HG02981 (cell line): ENCODE measurements around the gene E2F4.

Source experiments
- ATAC-seq: cut with Tn5 transposase; IDR thresholded peaks from one replicate; pipeline ENCODE4 v1.9.1; 2021; ENCODE audit warnings: mild to moderate bottlenecking, moderate library complexity; ENCODE audit not compliant: unreplicated experiment

E2F4 gene

DNA sequence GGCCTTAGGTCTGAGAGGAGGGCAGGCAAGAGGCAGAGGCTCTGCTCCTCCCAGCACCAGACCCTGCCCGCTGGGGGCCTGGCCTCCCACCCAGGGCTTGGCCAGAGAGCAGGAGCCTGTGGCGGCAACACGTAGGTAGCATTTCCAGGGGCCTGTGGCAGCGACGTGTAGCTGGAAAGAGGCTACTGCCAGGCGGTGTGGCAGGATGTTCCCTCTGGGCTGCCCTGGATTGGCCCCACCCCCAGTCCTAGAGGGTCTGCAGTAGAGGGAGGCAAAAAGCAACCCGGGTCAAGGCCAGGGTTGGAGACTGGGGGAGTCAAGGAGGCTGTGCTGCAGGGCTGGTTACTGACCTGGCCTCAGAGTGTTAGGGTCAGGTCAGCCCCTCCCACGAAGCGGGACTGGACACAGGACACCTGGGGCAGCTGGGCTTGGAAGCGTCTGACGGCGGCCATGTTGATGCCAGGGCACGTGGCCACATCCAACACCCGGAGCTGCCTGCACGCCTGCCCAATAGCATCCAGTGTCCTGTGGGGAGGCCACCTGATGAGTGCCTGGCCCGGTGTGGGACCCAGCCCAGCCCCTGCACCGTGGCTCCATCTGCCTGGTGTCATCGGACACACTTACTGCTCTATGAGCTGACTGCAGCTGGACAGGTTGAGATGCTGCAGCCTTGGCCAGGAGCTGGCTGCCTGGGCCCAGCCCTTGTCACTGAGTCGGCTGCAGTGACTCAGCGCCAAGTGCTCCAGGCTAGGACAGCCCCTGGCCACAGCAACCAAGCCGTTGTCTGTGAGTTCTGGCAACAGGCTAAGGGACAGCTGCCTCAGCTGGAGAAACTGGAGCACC lies 15.5 kb downstream of the E2F4 start:
- ATAC-seq, result no peak

DNA sequence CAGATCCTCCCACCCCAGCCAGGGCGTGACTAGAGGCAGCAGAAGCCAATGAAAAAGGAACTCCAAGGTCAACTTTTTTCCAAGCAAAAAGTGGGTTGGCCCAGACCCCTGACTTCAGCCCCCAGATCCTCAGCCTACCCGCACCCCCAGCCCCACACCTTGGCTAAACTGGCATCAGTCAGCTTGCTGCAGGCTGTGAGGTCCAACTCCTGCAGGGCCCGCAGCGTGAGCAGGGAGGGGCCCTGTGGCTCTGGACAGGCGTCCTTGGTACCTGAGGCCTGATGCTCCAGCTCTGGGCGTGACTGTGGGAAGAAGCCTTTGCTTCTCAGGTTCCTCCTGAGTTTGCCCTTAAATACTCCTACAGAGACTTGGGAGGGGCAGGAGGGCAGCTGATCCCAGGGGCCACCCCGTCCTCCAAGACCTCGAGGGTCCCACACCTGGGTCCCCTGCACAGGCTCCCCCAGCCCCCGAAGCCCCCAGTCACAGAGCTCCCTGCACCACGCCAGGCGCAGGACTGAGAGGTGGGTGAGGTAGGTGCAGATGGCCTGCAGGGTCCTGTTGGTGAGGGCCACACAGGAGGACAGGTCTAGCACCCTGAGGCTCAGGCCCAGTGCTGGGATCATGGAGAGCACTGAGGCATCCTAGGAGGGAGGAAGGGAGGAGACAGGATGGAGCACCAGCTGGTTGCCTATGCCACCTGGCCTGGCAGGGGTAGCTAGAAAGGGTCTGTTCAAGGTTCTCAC lies 16.4 kb downstream of the E2F4 start:
- no peak for ATAC-seq

DNA sequence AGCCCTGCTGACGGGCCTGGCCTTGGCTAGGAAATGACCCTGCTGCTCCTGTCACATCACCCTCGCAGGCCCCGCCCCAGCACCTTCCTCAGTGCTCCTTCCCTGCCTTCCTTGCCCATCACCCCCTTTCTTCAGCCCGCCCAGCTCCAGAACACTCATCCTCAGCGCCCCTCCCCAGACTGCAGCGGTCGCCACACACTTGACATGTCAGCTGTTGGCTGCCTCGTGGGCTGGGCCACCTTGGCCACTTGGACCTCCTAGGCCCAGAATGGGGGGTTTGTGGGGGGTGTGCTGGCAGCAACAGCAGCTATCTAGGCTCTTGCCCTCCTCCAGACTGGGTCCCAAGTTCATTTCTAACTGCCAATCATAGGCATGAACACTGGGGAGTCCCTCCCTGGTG lies 17.6 kb downstream of the E2F4 start:
- ATAC-seq, result no peak

DNA sequence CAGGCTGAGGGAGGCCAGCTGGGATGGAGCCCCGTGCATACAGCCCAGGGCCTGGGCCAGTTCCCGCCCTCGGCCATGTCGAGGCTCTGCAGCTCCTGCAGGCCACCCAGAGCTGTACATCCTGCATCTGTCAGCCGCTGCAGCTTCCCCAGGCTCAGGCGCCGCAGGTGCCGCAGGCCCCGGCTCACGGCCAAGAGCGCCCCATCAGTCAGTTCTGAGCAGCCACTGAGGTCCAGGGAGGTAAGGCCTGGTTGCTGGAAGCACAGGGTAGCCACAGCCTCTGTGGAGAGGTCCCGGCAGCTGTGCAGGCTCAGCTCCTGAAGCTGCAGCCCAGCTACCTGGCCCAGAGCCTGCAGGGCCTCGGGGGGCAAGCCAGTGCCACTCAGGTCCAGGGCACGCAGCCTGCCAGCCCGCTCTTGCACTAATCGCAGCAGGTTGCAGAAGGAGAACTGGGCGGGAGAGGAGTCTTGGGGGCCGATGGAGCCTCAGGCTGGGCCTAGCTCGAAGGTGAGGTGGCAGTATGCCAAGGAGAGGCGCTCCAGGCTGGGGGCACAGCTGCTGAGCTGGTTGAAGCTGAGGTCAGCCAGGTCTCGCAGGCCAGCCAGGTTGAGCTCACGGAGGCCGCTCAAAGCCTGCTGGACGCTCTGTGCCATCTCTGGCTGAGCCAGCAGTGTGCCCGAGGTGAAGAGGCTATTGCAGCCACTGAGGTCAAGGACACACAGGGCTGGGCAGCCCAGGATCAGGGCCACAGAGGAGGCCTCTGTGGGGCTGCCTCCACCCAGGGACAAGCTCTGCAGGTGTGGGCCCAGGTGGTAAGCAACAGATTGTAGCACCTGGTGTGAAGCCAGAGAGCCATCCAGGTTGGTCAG lies 18.3 kb downstream of the E2F4 start:
- ATAC-seq, result no peak

DNA sequence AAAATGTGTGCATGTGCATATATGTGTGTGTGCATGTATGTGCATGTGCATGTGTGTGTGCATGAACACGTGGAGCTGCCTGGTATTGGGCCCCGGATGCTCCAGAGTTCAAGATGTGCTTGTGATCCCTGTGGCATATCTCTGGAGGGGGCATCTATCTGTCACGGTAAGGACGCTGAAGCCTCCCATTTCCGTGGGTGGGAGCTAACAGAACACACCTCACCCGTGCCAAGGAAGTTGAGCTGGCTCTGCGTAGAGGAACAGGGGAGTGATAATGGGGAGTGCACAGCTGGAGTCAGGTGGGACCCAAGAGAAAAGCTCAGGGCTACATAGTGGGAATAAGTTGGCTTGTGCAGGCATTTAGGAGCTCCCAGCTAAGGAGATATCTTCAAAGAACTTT lies 19.7 kb downstream of the E2F4 start:
- ATAC-seq, result no peak

DNA sequence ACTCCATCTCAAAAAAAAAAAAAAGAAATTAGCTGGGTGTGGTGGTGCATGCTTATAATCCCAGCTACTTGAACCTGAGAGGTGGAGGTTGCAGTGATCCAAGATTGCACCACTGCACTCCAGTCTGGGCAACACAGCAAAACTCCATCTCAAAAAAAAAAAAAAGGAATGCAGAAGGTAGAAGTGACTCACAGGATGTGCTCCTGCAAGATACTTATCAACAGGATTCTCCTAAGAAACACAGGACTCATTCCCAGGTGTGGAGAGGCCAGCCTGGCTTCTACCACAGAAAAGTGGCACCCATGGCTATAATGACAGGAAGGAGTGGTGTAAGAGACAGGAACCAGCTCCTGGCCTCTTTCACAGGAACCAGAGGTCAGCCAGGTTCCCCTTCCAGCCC lies 20.8 kb downstream of the E2F4 start:
- ATAC-seq, result no peak

DNA sequence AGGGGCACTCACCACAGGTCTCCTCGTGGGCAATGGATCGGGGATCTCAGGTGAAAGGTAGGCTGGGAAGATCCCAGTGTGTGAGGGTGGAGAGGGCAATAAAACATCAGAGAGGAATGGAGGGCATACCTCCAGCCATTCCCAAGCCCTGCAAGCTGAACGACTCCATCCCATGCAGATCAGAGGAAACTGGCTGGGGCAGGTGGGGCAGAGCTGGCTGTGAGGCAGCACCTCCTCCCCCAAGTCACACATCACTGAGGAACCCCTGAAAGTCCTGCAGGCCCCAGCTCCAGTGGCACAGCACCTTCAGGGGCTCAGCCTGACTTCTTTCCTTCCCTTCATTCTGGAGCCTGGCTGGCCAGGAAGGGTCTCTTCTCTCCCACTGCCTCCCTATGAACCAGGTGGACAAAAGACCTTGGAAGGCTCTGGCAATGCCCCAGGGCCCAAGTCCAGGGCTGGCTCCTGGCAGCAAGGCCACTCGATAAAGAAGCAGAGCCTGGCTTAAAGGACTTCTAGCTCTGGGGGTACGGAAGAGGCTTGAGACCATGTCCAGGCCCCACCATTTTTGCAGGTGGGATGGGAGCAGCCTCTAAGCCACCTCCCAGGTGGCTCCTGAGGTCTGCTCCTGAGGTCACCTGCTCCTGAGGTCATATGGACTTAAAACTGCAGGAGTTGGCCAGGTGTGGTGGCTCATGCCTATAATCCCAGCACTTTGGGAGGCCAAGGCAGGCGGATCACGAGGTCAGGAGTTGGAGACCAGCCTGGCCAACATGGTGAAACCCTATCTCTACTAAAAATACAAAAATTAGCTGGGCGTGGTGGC lies 21.5 kb downstream of the E2F4 start:
- ATAC-seq, result no peak

DNA sequence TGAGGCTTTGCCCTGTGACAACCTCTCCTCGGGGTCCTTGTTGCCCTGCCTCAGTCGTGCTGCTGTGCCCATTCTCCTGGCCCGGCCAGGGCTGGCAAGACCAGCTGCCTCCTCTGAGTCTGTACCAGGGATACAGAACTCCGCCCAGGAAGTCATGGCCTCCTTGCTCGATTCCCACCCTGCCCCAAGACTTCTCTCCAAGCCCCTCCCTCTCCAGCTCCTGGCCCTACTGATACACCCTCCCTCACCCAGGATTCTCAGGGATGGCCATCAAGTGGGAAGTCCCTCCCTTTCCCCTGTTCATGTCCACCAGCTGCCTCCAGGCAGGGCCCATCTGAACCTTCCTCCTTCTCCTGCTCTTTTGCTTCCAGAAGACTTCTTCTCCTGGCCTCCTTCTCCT lies 23.8 kb downstream of the E2F4 start:
- ATAC-seq, result no peak

DNA sequence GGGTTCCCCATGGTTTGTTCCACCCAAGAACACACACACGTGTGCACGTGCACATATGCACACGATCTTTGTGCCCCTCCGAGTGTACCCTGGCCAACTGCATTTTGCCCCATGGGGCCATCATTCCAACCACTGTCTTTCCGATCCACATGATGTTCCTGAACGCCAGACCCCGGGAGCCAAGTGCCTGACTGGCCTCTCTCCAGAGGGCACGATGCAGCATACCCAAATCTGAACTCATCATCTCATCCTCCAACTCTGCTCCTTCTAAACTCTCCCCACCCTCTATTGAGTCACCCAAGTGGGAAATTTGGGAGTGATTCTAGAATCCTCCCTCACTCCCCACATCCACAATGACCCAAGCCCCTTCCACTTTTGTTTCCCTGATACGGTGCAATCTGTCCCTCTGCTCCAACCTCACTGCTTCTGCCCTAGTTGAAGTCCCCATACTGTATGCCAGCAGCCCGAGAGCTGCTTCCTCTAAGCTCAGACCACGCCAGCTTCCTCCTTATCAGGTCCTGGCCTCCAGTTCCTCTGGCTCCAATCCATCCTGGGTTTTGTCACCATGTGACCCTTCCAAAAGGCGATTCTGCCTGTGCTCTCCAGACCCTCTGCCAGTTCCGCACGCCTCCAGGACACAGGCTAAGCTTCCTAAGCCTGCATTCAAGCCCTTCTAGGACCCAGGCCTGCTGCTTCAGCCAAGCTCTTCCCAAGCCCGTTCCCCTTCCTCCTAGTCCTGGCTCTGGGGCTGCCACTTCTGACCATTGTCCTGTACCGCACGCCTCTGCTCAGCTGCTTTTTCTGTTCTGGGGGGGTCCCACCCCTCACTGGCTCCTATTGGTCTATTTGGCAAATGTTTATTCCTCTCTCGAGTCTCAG lies 24.9 kb downstream of the E2F4 start:
- no peak for ATAC-seq

DNA sequence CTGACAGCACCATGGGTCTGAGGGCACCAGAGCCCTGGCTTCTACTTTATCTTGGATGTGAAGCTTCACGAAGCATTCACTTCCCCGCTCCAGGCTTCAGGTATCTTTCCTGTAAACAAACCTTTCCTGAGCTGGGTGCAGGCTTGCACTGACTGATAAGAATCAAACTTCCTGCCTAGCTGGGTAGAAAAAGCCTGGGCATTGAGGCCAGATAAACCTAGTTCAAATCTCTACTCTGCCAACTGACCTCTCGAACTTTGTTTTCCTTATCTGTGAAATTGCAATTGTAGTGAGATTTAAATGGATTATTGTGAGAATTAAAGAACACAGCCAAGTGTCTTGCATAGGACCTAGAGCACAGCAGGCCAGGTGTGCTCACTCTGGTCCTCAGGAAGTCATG lies 32.0 kb downstream of the E2F4 start:
- ATAC-seq, result no peak

DNA sequence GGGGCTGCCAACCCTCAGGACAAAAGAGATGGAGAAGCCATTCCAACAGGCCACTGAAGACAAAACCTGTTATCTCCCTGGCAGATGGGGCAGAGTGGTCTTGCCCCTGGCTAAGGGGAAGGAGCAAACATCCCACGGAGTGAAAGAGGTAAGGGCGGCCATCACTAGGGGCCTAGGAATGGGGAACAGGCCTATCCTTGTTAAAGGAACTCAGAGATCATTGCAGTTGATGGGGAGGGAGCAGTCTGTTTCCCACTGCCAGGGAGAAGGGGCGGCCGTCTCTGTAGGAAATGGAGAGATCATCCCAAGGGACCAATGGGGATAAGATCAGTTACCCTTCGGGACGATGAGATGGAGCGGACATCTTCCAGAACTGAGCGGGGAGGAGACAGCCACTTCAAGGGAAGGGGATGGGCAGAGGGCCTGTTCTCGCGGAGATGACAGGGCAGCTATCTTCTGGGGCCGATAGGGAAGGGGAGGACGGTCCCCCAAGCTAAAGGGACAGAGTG lies 34.4 kb downstream of the E2F4 start:
- ATAC-seq, result no peak

DNA sequence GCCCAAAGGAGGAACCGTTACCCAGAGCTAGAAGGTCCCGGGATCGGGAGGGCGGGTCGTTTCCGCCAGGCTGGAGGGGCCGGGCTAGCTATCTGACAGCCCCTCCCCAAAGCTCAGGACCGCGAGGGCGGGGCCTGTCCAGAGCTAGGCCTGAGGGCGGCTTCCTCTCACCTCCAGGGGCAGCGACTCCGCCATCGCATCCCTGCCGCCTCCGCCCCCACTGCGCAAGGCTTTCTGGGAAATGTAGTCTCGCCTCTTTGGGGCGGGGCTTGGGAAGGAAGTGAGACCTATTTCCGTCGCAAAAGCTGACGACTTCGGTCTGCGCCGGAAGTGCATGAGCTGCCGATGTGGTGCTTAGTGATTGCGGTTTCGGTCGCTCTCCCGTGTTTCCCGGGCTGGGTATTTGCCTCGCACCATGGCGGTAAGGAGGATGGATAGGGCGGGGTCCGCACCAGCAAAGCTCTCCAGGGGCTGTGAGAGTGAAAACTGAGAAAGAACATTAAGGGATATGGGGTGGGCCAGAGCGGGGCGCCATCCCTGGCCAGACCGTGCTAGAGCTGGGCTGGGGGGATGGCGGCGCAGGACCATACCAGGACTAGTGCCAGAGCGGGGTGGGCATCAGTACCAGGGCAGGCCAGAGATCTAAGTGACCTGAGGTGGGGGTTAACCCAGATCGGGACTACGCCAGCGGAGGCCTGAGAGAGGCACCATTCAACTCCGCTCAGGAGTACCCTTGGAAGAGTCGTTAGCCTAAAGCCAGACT lies 35.0 kb downstream of the E2F4 start, which contains the start of gene TMEM208:
Gene TMEM208 (plus strand): TSS at position 327 of the 763 bp plus-strand sequence. CDS start 89 bp downstream, at position 416.
- peak; percentile 94 for ATAC-seq

DNA sequence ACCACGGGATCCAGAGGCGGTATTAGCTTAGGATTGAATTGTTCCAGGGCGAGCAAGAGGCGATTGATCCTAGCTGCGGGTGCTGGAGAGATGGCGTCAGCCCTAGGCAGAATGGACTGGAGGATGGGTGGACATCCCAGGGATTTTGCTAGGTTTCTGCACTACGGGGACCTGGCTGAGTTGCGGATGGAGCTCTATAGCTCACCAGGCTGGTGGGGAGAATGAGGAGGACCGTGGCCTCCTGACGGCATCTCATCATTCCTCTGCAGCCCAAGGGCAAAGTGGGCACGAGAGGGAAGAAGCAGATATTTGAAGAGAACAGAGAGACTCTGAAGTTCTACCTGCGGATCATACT lies 35.6 kb downstream of the E2F4 start:
- ATAC-seq, result no peak

DNA sequence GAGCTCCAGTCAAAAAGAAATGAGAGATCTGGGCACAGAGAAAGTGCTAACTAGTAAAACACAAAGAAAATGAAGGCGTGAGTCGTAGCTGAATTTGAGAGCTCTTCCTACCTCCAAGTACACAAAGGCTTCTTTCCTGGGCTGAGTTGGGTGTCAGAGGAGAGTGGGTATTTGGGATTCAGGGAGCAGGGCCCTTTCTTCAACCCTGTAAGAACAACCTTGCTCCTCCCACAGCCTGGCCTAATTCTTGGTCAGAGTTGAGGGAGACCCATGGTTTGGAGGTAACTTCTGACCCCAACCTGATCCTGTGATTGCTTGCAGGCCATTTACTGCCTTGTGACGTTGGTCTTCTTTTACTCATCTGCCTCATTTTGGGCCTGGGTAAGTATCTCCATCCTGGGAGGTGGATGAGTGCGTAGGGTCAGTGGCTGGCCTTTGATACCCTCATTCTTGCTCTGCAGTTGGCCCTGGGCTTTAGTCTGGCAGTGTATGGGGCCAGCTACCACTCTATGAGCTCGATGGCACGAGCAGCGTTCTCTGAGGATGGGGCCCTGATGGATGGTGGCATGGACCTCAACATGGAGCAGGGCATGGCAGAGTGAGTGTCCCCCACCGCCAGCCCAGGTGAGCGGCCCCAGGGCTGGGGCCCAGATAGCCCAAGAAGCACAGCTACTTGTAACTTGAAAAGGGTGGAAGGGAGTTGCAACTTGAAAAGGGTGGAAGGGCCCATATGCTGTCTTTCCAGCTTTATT lies 36.3 kb downstream of the E2F4 start:
- ATAC-seq, result no peak

DNA sequence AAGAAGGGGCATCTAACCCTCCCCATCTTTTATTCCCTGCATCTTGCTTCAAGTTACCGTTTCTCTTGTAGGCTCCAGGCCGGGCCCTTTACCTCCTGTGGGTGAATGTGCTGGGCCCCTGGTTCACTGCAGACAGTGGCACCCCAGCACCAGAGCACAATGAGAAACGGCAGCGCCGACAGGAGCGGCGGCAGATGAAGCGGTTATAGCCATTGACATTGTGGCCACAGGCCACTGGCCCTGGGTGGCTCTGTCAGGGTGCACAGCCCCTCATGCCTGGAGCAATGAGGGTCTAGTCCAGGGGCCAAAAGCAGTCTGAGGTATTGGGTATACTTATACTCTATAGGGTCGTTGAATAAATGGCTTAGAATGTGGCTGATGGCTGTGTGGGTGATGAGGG lies 37.0 kb downstream of the E2F4 start:
- no peak for ATAC-seq

DNA sequence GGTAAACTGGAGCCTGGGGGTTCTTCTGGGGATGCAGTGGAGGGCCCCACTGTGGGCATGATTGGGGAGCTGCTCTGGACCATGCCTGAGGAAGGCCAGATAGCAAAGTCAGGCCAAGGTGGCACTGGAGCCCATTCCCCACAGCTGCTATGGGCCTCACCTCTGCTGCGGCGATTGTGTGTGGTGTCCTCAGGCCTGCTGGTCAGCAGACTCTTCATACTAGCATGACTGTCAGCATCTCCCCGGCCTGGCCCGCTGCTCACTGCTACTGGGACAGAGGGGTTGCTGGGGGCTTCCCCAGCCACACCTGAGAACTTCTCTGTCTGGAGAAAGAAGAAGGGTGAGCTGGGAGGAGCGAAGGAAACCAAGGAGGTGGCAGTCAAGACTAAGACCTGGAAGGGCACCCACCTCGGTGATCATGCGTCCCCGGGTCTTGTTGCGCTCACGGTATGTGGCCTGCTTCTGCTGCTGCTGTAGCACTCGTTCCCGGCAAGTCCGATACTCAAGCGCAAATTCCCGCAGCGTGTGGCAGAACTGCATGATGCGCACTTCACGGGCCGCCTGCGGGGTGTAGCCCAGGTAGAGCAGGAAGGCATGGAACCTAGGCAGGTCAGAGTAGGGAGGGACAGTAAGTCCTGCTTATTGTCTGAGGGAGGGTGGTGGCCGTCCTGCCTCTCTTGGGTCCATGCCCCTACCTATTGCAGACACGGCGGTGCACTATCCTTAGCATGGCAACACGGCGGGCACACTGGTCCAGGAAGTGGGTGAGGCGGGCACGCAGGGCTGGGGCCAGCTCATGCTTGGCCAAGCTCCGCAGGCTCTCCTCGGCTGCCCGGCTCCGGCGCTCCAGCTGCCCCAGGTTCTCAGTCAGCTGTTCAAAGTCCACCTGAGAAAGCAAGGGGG lies 38.2 kb downstream of the E2F4 start:
- no peak for ATAC-seq
